ENCODE measurements around the gene THSD8.

GRCh38 chr19:12767666-12768065 lies 34.2 kb upstream of the THSD8 start:
- TF ChIP-seq NFIC (IDR thresholded peaks at IDR 0.05) (no peak), YY1 (IDR thresholded peaks at IDR 0.05; ENCODE audit: low read depth) (no peak), TAF1 (IDR thresholded peaks at IDR 0.05; ENCODE audit: low read depth) (no peak), EP300 (IDR thresholded peaks at IDR 0.05; ENCODE audit: borderline replicate concordance) (no peak), CEBPB (IDR thresholded peaks at IDR 0.05) (no peak), ZBTB7A (IDR thresholded peaks at IDR 0.05; ENCODE audit: low read depth) (no peak), EGR1 (IDR thresholded peaks at IDR 0.05) (no peak), REST (IDR thresholded peaks at IDR 0.05; ENCODE audit: low read depth) (no peak)
